Neural progenitor cell (in vitro differentiated cells): ENCODE measurements around the gene ZNF699. TPM values are rescaled to one million over a fixed set of nuclear protein-coding genes. Genes with fewer than 3 reads are reported as not detected.
"Not testable (repeated sequence)": the region's sequence is repeated elsewhere in the genome, so short reads cannot be mapped to it uniquely, and the experiment has no call there.

Experiments used
- DNase-seq: peaks from one replicate; pipeline ENCODE4 v3.0.0-alpha.2; 2016; ENCODE audit warnings: low spot score
- H2AFZ ChIP-seq: fragments of 200-600 bp; sonication (generic); replicated peaks from 2 replicates; pipeline ENCODE4 v1.6.1; 2016; ENCODE audit warnings: antibody characterized with exemption
- H3F3A ChIP-seq: fragments of 200-600 bp; sonication (generic); 2 replicates; pipeline ENCODE4 v1.6.1; 2016; ENCODE audit warnings: antibody characterized with exemption, low read depth
- H3K27ac ChIP-seq: fragments of 200-600 bp; sonication (generic); 2 replicates; pipeline ENCODE4 v1.5.1; 2016; ENCODE audit warnings: mild to moderate bottlenecking
- H3K27me3 ChIP-seq: fragments of 200-600 bp; sonication (generic); 2 replicates; pipeline ENCODE4 v1.6.1; 2016; ENCODE audit warnings: mild to moderate bottlenecking, moderate library complexity
- H3K36me3 ChIP-seq: fragments of 200-600 bp; sonication (generic); 2 replicates; pipeline ENCODE4 v1.5.1; 2016
- H3K4me1 ChIP-seq: fragments of 200-600 bp; sonication (generic); 2 replicates; pipeline ENCODE4 v1.6.1; 2016; ENCODE audit warnings: mixed run types
- H3K4me2 ChIP-seq: fragments of 200-600 bp; sonication (generic); 2 replicates; pipeline ENCODE4 v1.6.1; 2016
- H3K4me3 ChIP-seq: fragments of 200-600 bp; sonication (generic); 2 replicates; pipeline ENCODE4 v1.5.1; 2016
- H3K79me2 ChIP-seq: fragments of 200-600 bp; sonication (generic); 2 replicates; pipeline ENCODE4 v1.6.1; 2016; ENCODE audit warnings: low read depth
- H3K9ac ChIP-seq: fragments of 200-600 bp; sonication (generic); 2 replicates; pipeline ENCODE4 v1.6.1; 2016
- H3K9me3 ChIP-seq: fragments of 200-600 bp; sonication (generic); 2 replicates; pipeline ENCODE4 v1.5.1; 2016; ENCODE audit warnings: low read depth
- H4K20me1 ChIP-seq: fragments of 200-600 bp; sonication (generic); 2 replicates; pipeline ENCODE4 v1.6.1; 2016; ENCODE audit warnings: low read depth
- H3K27ac Mint-ChIP-seq: 3 replicates; pipeline ENCODE4 v1.8.0; 2021; ENCODE audit warnings: mixed read lengths
- H3K27me3 Mint-ChIP-seq: 2 replicates; pipeline ENCODE4 v1.8.0; 2022; ENCODE audit warnings: low read depth, mild to moderate bottlenecking, inconsistent platforms, moderate library complexity, mixed read lengths; ENCODE audit not compliant: insufficient read depth
- H3K36me3 Mint-ChIP-seq: 3 replicates; pipeline ENCODE4 v1.8.0; 2021; ENCODE audit warnings: mixed read lengths
- H3K4me1 Mint-ChIP-seq: 3 replicates; pipeline ENCODE4 v1.8.0; 2021; ENCODE audit warnings: mixed read lengths
- H3K4me3 Mint-ChIP-seq: 3 replicates; pipeline ENCODE4 v1.8.0; 2021; ENCODE audit warnings: mild to moderate bottlenecking, moderate library complexity, mixed read lengths
- H3K9me3 Mint-ChIP-seq: 3 replicates; pipeline ENCODE4 v1.8.0; 2020; ENCODE audit warnings: mixed read lengths
- CTCF ChIP-seq: fragments of 200-600 bp; sonication (generic); IDR thresholded peaks from 2 replicates; pipeline ENCODE4 v1.5.1; 2017; ENCODE audit warnings: antibody characterized with exemption, mild to moderate bottlenecking
- EZH2 ChIP-seq: fragments of 200-600 bp; sonication (generic); IDR thresholded peaks from 2 replicates; pipeline ENCODE4 v1.6.1; 2017; ENCODE audit warnings: antibody characterized with exemption, mild to moderate bottlenecking, moderate library complexity
- EZH2phosphoT487 ChIP-seq: fragments of 200-600 bp; sonication (generic); IDR thresholded peaks from 2 replicates; pipeline ENCODE4 v1.6.1; 2017; ENCODE audit warnings: antibody characterized with exemption
- total RNA-seq: library from RNA; depleted of rRNA; stranded (reverse); fragments of >200 nt; gene quantifications from 2 replicates; pipeline ENCODE4 v1.2.3, GENCODE V29; 2015; ENCODE audit warnings: low replicate concordance

ZNF699 gene
- total RNA-seq, 1 donor from 2014 or later = 12.9 TPM

DNA sequence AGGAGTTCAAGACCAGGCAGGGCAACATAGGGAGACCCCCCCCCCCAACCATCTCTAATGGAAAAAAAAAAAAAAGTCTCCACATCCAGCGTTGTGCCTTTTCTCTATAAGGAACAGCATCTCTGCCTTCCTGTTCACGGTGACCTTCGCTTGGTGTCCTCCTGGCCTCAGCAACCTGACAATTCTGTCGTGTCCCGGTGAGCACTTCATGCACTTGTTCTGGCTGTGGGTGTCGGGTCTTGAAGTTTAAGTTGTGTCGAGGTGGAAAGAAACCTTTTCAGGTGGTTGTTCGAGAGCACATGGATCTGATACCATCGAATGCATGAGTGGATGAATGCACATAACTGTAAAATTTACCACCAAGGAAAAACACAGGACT lies 14.9 kb upstream of the ZNF699 start:
- Histone ChIP-seq H3K36me3 (peaks cover 28% of the 10 kb centered on the region), H4K20me1 (no peaks in the 10 kb centered on the region), H3K4me2 (peak overlapping the region; percentile 74), H3K9me3 (peaks cover 22% of the 10 kb centered on the region), H3K79me2 (peaks cover 52% of the 10 kb centered on the region), H3K4me3 (peak overlapping the region; percentile 68), H3K9ac (peak overlapping the region; percentile 56), H2AFZ (peak overlapping the region; percentile 57), H3F3A (peaks cover 14% of the 10 kb centered on the region), H3K4me1 (no peaks in the 10 kb centered on the region), H3K27me3 (no peaks in the 10 kb centered on the region), H3K27ac (no peak overlapping the region)
- Mint-ChIP-seq H3K4me3 (peak overlapping the region; percentile 92), H3K27me3 (peaks cover 12% of the 10 kb centered on the region), H3K36me3 (peaks cover 38% of the 10 kb centered on the region), H3K9me3 (peaks cover 70% of the 10 kb centered on the region), H3K4me1 (peaks cover 8% of the 10 kb centered on the region), H3K27ac (no peak overlapping the region)
- no peak for DNase-seq
- no peak for TF ChIP-seq CTCF
- TF ChIP-seq EZH2 = no peak
- no peak for TF ChIP-seq EZH2phosphoT487

DNA sequence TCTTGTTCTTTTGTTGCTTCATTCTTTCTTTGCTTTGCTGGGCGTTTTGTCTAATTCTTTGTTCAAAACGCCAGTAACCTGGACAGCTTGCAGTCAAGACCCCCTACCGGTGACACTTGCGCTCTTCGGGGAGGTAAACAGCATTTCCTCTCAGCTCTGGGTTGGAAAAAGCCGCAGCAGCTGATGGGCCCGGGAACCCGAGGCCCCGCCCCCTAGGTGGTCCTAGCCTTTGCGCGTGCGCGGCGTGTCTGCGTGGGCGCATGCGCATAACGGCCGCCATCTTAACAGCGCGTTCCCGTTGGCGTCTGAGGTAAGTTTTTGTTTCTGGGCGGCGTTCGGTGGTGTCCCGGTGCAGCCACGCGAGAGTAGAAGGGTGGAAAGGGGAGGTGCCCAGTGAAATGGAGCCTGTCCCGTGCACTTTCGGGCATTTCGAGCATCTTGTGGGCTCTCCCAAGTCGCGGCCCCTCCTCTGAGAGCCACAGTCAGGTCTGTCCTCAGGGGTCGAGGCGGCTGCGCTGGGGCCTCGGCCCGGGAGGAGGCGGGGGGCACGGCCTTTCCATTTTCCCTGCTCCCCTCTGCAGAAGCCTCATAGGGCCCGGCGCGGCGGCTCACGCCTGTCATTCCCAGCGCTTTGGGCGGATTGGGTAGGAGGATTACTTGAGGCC lies 14.4 kb upstream of the ZNF699 start, which contains the start of gene ZNF559:
Gene ZNF559 (plus strand): TSS at position 261 of the 665 bp plus-strand sequence. CDS start 14,371 bp downstream, outside the sequence.
- H3K27me3 Mint-ChIP-seq = peaks cover 12% of the 10 kb centered on the region
- peaks cover 8% of the 10 kb centered on the region for H3K4me1 Mint-ChIP-seq
- Histone ChIP-seq H3K36me3 (peaks cover 28% of the 10 kb centered on the region), H4K20me1 (no peaks in the 10 kb centered on the region), H3K4me2 (peak within 1 kb of the TSS; percentile 74), H3K4me1 (no peaks in the 10 kb centered on the region), H2AFZ (peak within 1 kb of the TSS; percentile 57), H3K27ac (peak within 1 kb of the TSS; percentile 71), H3K79me2 (peaks cover 47% of the 10 kb centered on the region), H3K9me3 (peaks cover 17% of the 10 kb centered on the region), H3K4me3 (peak within 1 kb of the TSS; percentile 68), H3K9ac (peak within 1 kb of the TSS; percentile 56), H3K27me3 (no peaks in the 10 kb centered on the region), H3F3A (peaks cover 14% of the 10 kb centered on the region)
- peak; percentile 97 for DNase-seq
- peaks cover 64% of the 10 kb centered on the region for H3K9me3 Mint-ChIP-seq
- H3K36me3 Mint-ChIP-seq = peaks cover 33% of the 10 kb centered on the region
- TF ChIP-seq CTCF (peak; percentile 52), EZH2 (no peak)
- H3K4me3 Mint-ChIP-seq = peak within 1 kb of the TSS; percentile 92
- peak within 1 kb of the TSS; percentile 88 for H3K27ac Mint-ChIP-seq

- Mint-ChIP-seq H3K27ac (peak overlapping the region; percentile 88), H3K36me3 (peaks cover 28% of the 10 kb centered on the region), H3K4me3 (peak overlapping the region; percentile 92), H3K9me3 (peaks cover 59% of the 10 kb centered on the region), H3K27me3 (peaks cover 12% of the 10 kb centered on the region), H3K4me1 (peaks cover 8% of the 10 kb centered on the region)
- H3K27me3 ChIP-seq = no peaks in the 10 kb centered on the region
- H3K4me1 ChIP-seq = no peaks in the 10 kb centered on the region
- H3F3A ChIP-seq = peaks cover 14% of the 10 kb centered on the region
- no peak for TF ChIP-seq CTCF
- no peak for TF ChIP-seq EZH2
- TF ChIP-seq EZH2phosphoT487 = no peak
- H3K36me3 ChIP-seq = peaks cover 23% of the 10 kb centered on the region
- no peak for DNase-seq
- H3K79me2 ChIP-seq = peaks cover 42% of the 10 kb centered on the region
- H4K20me1 ChIP-seq = no peaks in the 10 kb centered on the region
- no peak overlapping the region for H3K9ac ChIP-seq
- peak overlapping the region; percentile 71 for H3K27ac ChIP-seq
- peak overlapping the region; percentile 69 for H3K4me2 ChIP-seq
- H3K4me3 ChIP-seq = peak overlapping the region; percentile 68
- peaks cover 13% of the 10 kb centered on the region for H3K9me3 ChIP-seq
- H2AFZ ChIP-seq = peak overlapping the region; percentile 57
Measured at GRCh38 chr19:9323557-9323918, 13.9 kb upstream of the ZNF699 start.

GRCh38 chr19:9322201-9322600 lies 12.6 kb upstream of the ZNF699 start:
- H3K27ac ChIP-seq, H3K4me1 ChIP-seq, H3K4me3 ChIP-seq, H4K20me1 ChIP-seq, H3K27me3 Mint-ChIP-seq, H2AFZ ChIP-seq, H3K4me2 ChIP-seq, H3K27ac Mint-ChIP-seq, H3K9ac ChIP-seq, H3K4me1 Mint-ChIP-seq, DNase-seq, H3K27me3 ChIP-seq: not testable (repeated sequence)
- peaks cover 17% of the 10 kb centered on the region for H3K36me3 Mint-ChIP-seq
- H3K9me3 Mint-ChIP-seq = peaks cover 52% of the 10 kb centered on the region
- H3K4me3 Mint-ChIP-seq = peak overlapping the region; percentile 58
- H3K9me3 ChIP-seq = peaks cover 13% of the 10 kb centered on the region
- peaks cover 14% of the 10 kb centered on the region for H3F3A ChIP-seq
- H3K36me3 ChIP-seq = peaks cover 12% of the 10 kb centered on the region
- peaks cover 30% of the 10 kb centered on the region for H3K79me2 ChIP-seq

DNA sequence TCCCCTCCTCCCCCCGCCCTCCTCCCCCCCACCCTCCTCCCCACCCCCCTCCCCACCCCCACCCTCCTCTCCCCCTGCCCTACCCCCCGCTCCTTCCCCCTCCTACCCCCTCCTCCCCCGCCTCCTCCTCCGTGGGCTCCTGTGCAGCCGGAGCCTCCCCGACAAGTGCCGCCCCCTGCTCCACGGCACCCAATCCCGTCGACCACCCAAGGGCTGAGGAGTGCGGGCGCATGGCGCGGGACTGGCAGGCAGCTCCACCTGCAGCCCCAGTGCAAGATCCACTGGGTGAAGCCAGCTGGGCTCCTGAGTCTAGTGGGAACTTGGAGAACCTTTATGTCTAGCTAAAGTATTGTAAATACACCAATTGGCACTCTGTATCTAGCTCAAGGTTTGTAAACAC lies 12.1 kb upstream of the ZNF699 start:
- H2AFZ ChIP-seq, DNase-seq, H3K27me3 ChIP-seq, H3K4me2 ChIP-seq, H3K4me3 ChIP-seq, H3K27ac ChIP-seq, H3K4me3 Mint-ChIP-seq, H4K20me1 ChIP-seq, H3K9ac ChIP-seq, H3K4me1 ChIP-seq, H3K27ac Mint-ChIP-seq, H3K4me1 Mint-ChIP-seq, H3K27me3 Mint-ChIP-seq, H3K36me3 ChIP-seq: not testable (repeated sequence)
- Mint-ChIP-seq H3K9me3 (peaks cover 49% of the 10 kb centered on the region), H3K36me3 (peaks cover 15% of the 10 kb centered on the region)
- Histone ChIP-seq H3K9me3 (peaks cover 13% of the 10 kb centered on the region), H3K79me2 (peaks cover 25% of the 10 kb centered on the region), H3F3A (peaks cover 14% of the 10 kb centered on the region)
